GM19455 (cell line): Measurements from ENCODE around the gene ADCK2.
"Not testable (repeated sequence)": the region's sequence is repeated elsewhere in the genome, so short reads cannot be mapped to it uniquely, and the experiment has no call there.

Source experiments
- ATAC-seq: cut with Tn5 transposase; IDR thresholded peaks from one replicate; pipeline ENCODE4 v1.9.1; 2021; ENCODE audit not compliant: unreplicated experiment

Gene ADCK2

DNA sequence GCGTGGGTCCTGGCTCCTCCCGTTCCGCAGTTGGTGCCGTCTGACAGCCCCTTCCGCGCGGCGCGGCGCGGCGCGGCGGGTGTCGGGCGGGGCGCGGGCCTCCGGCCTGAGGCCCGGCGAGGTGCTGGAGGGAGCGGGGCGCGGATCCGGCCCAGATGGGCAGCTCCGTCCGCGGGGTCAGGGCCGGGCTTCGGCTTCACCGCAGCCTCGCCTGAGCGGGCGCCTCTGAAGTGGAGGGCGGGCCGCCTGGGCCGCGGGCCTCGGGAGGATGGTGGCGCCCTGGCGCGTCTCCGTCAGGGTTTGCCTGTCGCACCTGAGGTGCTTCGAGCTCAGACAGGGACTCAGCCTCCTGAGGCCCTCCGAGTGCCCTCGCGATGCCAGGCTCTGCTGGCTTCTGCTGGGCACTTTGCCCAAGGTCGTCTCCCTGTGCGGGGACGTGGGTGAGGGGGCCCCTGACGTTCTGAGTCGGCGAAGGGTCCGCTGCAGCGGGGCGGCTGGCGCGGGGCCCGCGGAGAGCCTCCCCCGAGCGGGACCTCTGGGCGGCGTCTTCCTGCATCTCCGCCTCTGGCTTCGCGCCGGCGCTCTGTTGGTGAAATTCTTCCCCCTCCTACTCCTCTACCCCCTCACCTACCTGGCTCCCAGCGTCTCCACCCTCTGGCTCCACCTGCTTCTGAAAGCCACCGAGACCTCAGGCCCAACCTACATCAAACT is 473 bp downstream of the ADCK2 start:
- ATAC-seq = peak; percentile 50

- ATAC-seq = no peak
Observed at GRCh38 chr7:140673774-140674155, 1.0 kb downstream of the ADCK2 start.

GRCh38 chr7:140674356-140674800 is 1.6 kb downstream of the ADCK2 start:
- ATAC-seq = peak; percentile 28

DNA sequence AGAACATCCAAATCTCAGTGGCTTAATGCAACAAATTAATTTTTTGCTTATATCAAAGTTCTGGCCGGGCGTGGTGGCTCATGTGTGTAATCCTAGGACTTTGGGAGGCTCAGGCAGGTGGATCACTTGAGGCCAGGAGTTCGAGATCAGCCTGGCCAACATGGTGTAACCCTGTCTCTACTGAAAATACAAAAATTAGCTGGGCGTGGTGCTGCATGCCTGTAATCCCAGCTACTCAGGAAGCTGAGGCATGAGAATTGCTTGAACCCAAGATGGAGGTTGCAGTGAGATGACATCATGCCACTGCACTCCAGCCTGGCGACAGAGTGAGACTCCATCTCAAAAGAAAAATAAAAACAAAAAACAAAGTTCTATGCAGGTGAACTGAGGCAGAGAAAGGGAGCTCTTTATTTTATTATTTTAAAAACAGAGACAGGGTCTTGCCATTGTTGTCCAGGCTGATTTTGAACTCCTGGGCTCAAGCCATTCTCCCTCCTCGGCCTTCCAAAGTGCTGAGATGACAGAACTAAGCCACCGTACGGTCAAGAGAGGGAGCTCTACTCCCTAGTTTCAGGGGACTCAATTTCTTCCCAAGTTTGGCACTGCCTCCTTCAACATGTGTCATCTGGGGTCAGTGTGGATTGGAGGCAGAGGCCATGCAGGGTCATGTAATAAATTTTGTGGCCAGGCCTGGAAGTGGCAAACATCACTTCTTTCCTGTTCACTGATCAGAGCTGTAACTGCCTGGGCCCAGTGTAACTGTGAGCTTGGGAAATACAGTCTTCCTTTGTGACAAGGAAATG is 2.4 kb downstream of the ADCK2 start:
- ATAC-seq = no peak

GRCh38 chr7:140675726-140676125 is 3.0 kb downstream of the ADCK2 start:
- no peak for ATAC-seq

DNA sequence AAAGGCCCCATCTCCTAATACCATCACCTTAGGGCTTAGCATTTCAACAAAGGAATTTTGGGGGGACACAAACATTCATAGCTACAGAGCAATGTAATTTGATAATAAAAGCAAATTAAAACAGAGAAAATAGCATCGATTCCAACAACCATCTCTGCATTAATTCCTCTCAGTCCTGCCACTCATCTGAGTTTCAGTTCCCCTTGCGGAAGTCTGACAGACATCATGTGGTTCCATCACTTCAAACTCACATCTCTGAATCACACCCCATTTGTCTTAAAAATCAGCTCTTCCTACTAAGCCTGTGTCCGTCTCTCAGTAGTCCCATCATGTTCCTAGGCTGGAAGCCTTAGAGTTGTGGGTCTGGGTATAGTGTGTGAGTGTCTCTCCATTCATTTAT is 3.6 kb downstream of the ADCK2 start:
- ATAC-seq = peak; percentile 37

DNA sequence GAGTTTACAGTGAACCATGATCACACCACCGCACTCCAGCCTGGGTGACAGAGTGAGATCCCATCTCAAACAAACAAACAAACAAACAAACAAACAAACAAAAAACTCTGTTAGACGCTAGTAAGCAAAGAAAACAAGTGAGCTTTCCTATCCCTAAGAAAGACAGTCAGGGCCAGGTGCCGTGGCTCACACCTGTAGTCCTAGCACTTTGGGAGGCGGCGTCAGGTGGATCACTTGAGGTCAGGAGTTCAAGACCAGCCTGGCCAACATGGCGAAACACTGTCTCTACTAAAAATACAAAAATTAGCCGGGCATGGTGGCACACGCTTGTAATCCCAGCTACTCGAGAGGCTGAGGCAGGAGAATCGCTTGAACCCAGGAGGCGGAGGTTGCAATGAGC is 4.2 kb downstream of the ADCK2 start:
- ATAC-seq = not testable (repeated sequence)

- no peak for ATAC-seq
Observed at GRCh38 chr7:140677496-140677895, 4.8 kb downstream of the ADCK2 start.

DNA sequence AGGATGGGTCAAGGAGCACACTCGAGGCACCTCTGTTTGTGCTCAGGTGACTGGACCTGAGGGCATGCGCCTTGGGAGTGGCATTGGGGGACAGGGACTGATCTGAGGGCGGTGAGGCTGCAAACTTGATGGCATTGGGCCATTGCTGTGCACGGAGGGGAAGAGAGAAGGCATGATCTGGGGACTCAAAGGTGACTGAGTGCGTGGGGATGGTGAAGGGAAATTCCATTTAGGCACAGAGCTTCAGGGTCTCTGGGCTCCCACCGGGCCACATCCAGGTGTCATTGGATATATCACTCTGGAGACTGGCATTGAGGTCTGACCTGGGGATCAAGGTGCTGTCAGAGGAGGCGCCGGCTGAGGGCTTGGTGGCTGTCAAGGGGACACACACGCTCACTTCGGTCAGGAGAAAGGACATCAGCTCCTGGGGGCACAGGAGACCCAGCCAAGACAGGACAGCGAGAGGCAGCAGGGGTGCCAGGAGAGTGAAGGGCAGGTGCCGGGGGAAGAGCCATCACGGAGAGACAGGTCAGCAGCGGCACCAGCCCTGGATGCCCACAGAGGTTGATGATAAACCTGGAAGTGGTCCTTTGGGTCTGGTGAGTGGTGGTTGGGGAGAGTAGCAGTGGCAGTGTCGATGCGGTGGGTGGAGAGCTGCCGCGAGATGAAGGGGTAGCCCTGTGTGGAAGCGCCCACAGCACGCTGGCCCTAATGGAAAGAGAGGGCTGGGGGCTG is 5.5 kb downstream of the ADCK2 start:
- ATAC-seq = no peak

DNA sequence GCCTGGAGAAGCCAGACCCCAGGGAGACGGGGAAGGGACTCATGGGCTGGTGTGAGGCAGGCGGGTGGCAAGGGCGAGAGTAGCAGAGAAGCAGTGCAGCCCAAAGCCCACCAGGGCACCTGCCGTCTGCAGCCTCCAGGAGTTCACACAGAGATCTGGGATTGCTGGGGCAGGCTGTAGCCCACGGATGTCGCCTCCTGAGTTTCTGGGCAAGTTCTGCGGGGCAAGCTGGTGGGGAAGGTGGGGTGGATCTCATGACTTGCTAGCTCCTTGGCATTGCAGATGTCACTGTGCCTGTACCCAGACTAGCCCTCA is 6.0 kb downstream of the ADCK2 start:
- ATAC-seq = no peak

DNA sequence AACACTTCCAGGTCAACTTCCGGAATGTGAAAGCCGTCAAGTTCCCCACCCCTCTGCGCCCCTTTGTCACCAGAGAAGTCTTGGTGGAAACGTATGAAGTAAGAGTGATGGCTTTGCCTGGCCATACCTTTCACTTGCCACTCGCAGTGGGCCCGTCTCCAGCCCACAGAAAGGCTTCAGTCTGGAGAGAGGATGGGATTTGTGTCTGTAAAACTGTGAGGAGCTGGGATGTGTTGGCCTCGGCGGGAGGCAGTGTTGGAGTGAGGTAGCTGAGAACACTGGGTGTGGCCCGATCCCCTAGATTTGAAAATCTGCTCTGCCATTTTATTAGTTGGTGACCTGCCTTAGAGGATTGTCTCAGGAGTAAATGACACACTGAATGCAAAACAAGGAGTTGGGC is 6.4 kb downstream of the ADCK2 start:
- ATAC-seq = no peak

GRCh38 chr7:140680886-140681285 is 8.1 kb downstream of the ADCK2 start:
- no peak for ATAC-seq

DNA sequence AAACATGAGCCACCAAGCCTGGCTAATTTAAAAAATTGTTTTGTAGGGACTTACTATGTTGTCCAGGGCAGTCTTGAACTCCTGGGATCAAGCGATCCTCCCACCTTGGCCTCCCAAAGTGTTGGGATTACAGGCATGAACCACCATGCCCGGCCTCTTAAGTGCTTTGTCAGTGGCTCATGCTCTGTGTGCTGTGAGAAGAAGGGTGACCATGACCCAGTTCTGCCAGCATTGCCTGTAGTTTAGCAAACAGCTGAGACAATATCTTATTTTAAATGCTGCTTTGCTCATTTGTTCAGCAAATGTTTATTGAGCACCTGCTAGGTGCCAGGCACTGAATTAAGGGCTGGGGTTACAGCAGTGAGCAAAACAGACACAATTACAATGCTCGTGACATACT is 9.0 kb downstream of the ADCK2 start:
- no peak for ATAC-seq

DNA sequence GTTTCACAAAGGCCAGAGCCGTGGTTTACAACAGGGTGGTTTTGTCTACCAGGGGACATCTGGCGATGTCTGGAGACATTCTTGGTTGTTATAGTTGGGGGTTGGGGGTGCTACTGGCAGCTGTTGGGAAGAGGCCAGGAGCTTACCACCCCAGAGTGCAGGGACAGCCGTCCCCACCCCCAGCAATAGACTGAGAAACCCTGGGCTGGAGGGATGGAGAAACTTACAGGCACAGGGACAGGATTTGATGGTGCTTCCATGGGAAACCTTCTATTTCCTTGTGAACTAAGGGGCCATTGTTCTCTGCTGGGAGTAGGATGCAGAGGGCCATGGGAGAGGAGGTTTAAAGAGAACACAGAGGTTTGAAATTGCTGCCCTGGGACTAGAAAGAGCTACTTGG is 10.9 kb downstream of the ADCK2 start:
- no peak for ATAC-seq

DNA sequence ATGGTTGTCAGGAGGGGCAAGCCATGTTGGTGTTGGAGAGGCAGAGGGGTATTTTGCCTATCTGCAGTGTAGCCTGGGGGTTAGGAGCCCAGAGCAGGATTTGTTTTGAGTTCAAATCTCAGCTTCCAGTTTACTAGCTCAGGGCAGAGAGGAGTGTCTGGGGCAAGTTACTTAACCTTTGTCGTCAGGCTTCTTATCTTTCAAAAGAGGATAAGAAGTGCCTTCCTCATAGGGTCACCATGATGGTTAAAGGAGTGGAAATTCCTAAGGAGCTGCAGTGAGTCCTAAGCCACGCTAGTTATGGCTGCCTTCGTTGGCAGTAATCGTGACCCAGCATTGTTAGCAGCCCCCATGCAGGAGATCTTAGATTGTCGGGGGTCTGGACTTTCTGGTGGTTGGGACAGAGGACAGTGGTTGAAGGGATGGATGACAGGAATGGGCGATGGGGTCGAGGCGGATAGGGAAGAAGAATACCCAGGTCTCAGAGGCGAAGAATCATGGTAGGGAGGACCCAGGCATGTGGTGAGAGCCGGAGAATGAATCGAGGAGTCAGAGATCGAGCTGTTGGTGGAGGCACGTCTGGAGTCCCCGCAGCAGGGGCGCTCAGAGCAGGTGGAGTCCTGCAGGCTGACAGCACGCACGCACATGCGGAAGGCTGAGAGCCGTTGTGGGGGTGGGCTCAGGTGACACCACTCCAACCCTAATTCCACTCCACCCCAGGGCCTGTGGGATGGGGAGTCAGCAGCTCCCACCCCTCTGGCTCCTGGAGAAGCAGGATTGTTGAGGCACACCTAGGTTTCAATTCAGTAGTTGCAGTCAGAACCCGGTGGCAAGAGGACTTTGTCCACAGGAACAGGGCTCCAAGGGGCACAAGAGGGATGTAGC is 11.6 kb downstream of the ADCK2 start:
- ATAC-seq = no peak

DNA sequence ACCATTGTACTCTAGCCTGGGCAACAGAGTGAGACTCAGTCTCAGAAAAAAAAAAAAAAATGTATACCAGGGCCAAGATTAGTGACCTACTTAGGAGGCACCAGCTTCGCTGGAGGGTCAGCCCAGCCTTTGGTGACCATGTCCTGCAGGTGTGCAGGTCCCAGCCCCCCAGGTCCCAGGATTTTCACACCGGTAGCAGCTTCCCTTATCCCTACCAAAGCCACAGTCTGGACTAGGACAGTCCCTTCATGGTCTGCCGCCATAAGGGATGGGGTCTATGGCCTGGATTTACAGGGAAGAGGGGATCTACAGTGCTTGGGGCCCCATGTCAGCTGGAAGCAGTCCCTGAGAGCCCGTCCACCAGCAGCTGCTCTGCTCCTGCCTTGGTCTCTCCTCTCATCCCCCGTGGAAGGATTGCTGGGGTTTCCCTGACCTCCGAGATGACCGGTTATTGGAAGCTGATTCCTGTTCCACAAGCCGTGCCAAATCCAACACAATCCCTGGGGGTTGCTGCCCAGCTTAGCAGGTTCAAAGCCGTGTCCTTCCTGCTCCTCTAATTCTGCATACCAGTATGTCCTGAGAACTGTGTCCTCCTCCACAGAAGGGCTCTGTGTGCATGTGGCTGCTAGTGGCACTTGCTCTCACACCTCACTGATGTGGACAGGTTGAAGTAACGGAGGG is 12.8 kb downstream of the ADCK2 start:
- ATAC-seq = no peak

DNA sequence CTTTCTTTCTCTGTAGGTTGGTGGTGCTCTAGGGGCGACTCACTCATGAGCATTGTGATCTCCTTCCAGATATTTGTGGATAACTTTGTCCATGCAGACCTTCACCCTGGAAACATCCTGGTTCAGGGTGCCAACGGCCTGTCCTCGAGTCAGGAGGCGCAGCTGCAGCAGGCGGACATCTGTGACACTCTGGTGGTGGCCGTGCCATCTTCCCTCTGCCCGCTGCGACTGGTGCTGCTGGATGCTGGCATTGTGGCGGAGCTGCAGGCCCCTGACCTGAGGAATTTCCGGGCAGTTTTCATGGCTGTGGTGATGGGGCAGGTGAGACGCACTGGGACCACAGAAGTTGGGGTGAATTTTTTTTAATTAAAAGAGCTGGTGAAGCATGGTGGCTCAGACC is 14.2 kb downstream of the ADCK2 start:
- ATAC-seq = no peak

- no peak for ATAC-seq
Observed at GRCh38 chr7:140688341-140688740, 15.6 kb downstream of the ADCK2 start.

GRCh38 chr7:140689199-140690152 is 16.7 kb downstream of the ADCK2 start:
- ATAC-seq = no peak
